ENCODE measurements around the gene ATP8B1. TPM values are rescaled to one million over a fixed set of nuclear protein-coding genes. Genes with fewer than 3 reads are reported as not detected.

The ATP8B1 gene
- total RNA-seq, 1 donor, result 46.7 TPM

- no peak for DNase-seq (ENCODE audit: insufficient read length, low spot score, missing footprints)
- Histone ChIP-seq H3K36me3 (ENCODE audit: insufficient read depth, low read length) (no peaks in the 10 kb centered on the region), H2AFZ (ENCODE audit: low read length) (no peak overlapping the region), H3K27me3 (ENCODE audit: insufficient read depth, low read length) (no peaks in the 10 kb centered on the region), H3K4me1 (ENCODE audit: insufficient read depth, low read length) (peaks cover 72% of the 10 kb centered on the region), H3K79me2 (ENCODE audit: insufficient read depth, low read length) (peaks cover 89% of the 10 kb centered on the region), H3K4me3 (ENCODE audit: insufficient read depth, low read length) (no peak overlapping the region), H4K20me1 (ENCODE audit: insufficient read depth, low read length) (peaks cover 6% of the 10 kb centered on the region), H3K9me3 (ENCODE audit: low read depth, low read length) (no peaks in the 10 kb centered on the region), H3K4me2 (ENCODE audit: insufficient read depth, low read length) (peak overlapping the region; percentile 35), H3K27ac (ENCODE audit: low read depth, low read length) (peak overlapping the region; percentile 77)
- TF ChIP-seq, protein P1, sequence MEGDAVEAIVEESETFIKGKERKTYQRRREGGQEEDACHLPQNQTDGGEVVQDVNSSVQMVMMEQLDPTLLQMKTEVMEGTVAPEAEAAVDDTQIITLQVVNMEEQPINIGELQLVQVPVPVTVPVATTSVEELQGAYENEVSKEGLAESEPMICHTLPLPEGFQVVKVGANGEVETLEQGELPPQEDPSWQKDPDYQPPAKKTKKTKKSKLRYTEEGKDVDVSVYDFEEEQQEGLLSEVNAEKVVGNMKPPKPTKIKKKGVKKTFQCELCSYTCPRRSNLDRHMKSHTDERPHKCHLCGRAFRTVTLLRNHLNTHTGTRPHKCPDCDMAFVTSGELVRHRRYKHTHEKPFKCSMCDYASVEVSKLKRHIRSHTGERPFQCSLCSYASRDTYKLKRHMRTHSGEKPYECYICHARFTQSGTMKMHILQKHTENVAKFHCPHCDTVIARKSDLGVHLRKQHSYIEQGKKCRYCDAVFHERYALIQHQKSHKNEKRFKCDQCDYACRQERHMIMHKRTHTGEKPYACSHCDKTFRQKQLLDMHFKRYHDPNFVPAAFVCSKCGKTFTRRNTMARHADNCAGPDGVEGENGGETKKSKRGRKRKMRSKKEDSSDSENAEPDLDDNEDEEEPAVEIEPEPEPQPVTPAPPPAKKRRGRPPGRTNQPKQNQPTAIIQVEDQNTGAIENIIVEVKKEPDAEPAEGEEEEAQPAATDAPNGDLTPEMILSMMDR (IDR thresholded peaks at IDR 0.05; ENCODE audit: extremely low read depth, low read depth, low read length), result no peak
Measured at GRCh38 chr18:57784801-57785114, 18.4 kb downstream of the ATP8B1 start.

DNA sequence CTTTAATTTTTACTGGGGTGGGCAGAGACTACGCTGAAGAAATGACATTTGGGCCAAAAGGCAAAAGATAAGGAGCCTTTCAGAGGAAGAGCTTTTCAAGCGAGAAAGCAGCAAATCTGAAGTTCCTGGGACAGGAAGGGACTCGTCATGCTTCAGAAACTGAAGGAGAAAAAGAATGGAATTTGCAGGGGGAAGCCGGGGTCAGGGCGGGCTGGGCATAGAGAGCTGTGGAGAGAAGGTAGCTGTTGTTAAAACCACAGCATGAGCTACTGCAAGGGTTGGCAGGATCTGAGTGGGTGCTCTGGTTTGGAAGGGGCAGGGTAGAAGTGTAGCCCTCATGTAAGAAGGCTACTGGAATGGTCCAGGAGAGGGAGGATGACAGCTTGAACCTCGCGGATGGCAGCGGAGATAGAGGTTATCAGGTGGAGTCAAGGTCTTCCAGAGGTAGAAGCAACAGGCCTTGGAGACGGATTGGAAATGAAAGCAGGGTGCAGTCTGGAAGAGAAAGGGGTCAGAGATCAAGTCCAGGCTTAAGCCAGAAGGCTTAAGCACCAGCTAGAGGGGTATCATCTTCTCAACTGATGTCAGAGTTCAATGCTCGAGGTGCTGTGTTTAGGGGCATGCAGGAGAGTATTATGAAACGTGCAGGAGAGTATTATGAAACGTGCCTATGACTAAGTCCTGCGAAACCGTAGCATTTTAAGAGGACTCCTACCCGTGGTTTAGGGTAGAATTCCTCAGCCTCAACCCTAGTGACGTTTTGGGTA is 18.9 kb downstream of the ATP8B1 start:
- Histone ChIP-seq H3K36me3 (ENCODE audit: insufficient read depth, low read length) (no peaks in the 10 kb centered on the region), H3K79me2 (ENCODE audit: insufficient read depth, low read length) (peaks cover 91% of the 10 kb centered on the region), H3K27me3 (ENCODE audit: insufficient read depth, low read length) (no peaks in the 10 kb centered on the region), H3K9me3 (ENCODE audit: low read depth, low read length) (no peaks in the 10 kb centered on the region), H3K27ac (ENCODE audit: low read depth, low read length) (peak overlapping the region; percentile 77), H4K20me1 (ENCODE audit: insufficient read depth, low read length) (peaks cover 3% of the 10 kb centered on the region), H3K4me1 (ENCODE audit: insufficient read depth, low read length) (peaks cover 68% of the 10 kb centered on the region), H3K4me2 (ENCODE audit: insufficient read depth, low read length) (peak overlapping the region; percentile 35), H3K4me3 (ENCODE audit: insufficient read depth, low read length) (no peak overlapping the region), H2AFZ (ENCODE audit: low read length) (no peak overlapping the region)
- TF ChIP-seq, protein P1 (IDR thresholded peaks at IDR 0.05; ENCODE audit: extremely low read depth, low read depth, low read length), result no peak
- peak; percentile 55 for DNase-seq (ENCODE audit: insufficient read length, low spot score, missing footprints)

- H3K27me3 ChIP-seq (ENCODE audit: insufficient read depth, low read length), result no peaks in the 10 kb centered on the region
- no peak overlapping the region for H3K4me2 ChIP-seq (ENCODE audit: insufficient read depth, low read length)
- H2AFZ ChIP-seq (ENCODE audit: low read length), result no peak overlapping the region
- no peak for DNase-seq (ENCODE audit: insufficient read length, low spot score, missing footprints)
- TF ChIP-seq, protein P1 (IDR thresholded peaks at IDR 0.05; ENCODE audit: extremely low read depth, low read depth, low read length), result no peak
- no peaks in the 10 kb centered on the region for H3K36me3 ChIP-seq (ENCODE audit: insufficient read depth, low read length)
- no peak overlapping the region for H3K4me3 ChIP-seq (ENCODE audit: insufficient read depth, low read length)
- peak overlapping the region; percentile 4 for H3K27ac ChIP-seq (ENCODE audit: low read depth, low read length)
- no peaks in the 10 kb centered on the region for H3K9me3 ChIP-seq (ENCODE audit: low read depth, low read length)
- peaks cover 6% of the 10 kb centered on the region for H4K20me1 ChIP-seq (ENCODE audit: insufficient read depth, low read length)
- peaks cover 61% of the 10 kb centered on the region for H3K4me1 ChIP-seq (ENCODE audit: insufficient read depth, low read length)
- peaks cover 96% of the 10 kb centered on the region for H3K79me2 ChIP-seq (ENCODE audit: insufficient read depth, low read length)
Measured at GRCh38 chr18:57782049-57782448, 21.1 kb downstream of the ATP8B1 start.

GRCh38 chr18:57780706-57781347 is 22.3 kb downstream of the ATP8B1 start:
- DNase-seq (ENCODE audit: insufficient read length, low spot score, missing footprints), result peak; percentile 86
- Histone ChIP-seq H3K4me3 (ENCODE audit: insufficient read depth, low read length) (peak overlapping the region; percentile 6), H3K9me3 (ENCODE audit: low read depth, low read length) (no peaks in the 10 kb centered on the region), H3K4me1 (ENCODE audit: insufficient read depth, low read length) (peaks cover 65% of the 10 kb centered on the region), H3K4me2 (ENCODE audit: insufficient read depth, low read length) (peak overlapping the region; percentile 57), H4K20me1 (ENCODE audit: insufficient read depth, low read length) (peaks cover 12% of the 10 kb centered on the region), H3K27ac (ENCODE audit: low read depth, low read length) (peak overlapping the region; percentile 46), H3K27me3 (ENCODE audit: insufficient read depth, low read length) (no peaks in the 10 kb centered on the region), H3K36me3 (ENCODE audit: insufficient read depth, low read length) (no peaks in the 10 kb centered on the region), H2AFZ (ENCODE audit: low read length) (no peak overlapping the region), H3K79me2 (ENCODE audit: insufficient read depth, low read length) (peaks cover 96% of the 10 kb centered on the region)
- TF ChIP-seq, protein P1 (IDR thresholded peaks at IDR 0.05; ENCODE audit: extremely low read depth, low read depth, low read length), result no peak
